Subcutaneous adipose tissue (tissue), 4 donors: ENCODE data around the gene CPA3. TPM values are rescaled to one million over a fixed set of nuclear protein-coding genes. Genes with fewer than 3 reads are reported as not detected.

Experiments
- total RNA-seq, 4 donors: library from RNA; depleted of rRNA; stranded (reverse); fragments of >200 nt; gene quantifications; one replicate each; pipeline ENCODE4 v1.1.0, GENCODE V29; 2016
- TF ChIP-seq, protein P1 (sequence below): fragments of 450-650 bp; IDR thresholded peaks from one replicate; pipeline ENCODE4 v1.5.1; 2016; ENCODE audit warnings: low read depth, mild to moderate bottlenecking, control low read depth, antibody characterized with exemption, moderate library complexity

CPA3 gene
- total RNA-seq, 4 donors from 2014 or later = 1.9 to 36.4 (median 15.4) TPM

DNA sequence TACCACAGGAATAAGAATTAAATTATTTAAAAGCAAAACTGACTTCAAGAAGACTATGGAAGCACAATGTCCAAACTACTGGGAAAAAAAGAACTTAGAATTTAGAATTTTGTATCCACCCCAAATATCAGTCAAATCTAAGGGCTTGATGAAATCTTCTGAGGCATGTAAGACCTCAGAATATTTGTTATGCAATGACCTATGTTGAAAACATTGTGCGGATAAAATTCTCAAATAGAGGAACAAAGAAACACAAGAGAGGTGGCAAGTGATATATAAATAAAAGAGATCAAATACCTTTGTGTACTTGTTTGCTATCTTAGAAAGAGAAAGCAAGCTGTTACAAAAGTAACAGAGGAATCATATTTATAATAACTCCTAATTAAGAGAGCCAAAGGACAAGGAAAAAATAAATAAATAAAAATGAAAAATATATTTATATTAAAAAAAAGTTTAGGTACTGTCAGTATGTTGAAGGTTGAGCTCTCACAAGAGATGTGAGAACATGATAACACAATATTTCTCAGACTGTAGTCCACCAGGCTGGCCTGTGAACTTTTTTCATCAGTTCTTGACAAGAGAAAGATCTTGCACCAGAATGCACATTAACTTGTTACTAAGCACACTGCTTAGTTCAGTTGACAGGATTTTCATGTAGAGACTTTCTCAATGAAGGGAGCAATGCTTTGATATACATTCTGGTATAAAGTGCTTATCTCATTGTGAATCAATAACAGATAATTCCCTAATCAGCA, 50.0 kb downstream of the CPA3 start:
- TF ChIP-seq, protein P1, sequence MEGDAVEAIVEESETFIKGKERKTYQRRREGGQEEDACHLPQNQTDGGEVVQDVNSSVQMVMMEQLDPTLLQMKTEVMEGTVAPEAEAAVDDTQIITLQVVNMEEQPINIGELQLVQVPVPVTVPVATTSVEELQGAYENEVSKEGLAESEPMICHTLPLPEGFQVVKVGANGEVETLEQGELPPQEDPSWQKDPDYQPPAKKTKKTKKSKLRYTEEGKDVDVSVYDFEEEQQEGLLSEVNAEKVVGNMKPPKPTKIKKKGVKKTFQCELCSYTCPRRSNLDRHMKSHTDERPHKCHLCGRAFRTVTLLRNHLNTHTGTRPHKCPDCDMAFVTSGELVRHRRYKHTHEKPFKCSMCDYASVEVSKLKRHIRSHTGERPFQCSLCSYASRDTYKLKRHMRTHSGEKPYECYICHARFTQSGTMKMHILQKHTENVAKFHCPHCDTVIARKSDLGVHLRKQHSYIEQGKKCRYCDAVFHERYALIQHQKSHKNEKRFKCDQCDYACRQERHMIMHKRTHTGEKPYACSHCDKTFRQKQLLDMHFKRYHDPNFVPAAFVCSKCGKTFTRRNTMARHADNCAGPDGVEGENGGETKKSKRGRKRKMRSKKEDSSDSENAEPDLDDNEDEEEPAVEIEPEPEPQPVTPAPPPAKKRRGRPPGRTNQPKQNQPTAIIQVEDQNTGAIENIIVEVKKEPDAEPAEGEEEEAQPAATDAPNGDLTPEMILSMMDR = no peak

DNA sequence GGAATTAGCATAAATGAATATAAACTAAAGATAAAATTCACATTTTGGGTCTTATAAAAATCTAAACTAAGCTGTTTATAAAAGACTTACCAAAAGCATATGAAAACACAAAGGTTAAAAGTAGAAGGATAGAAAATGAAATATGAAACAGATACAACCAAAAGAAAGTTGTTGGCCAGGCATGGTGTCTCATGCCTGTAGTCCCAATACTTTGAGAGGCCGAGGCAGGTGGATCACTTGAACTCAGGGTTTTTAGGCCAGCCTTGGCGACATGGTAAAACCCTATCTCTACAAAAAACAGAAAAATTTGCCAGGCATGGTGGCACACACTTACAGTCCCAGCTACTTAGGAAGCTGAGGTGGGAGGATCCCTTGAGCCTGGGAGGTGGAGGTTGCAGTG, 51.0 kb downstream of the CPA3 start:
- TF ChIP-seq, protein P1 = no peak

DNA sequence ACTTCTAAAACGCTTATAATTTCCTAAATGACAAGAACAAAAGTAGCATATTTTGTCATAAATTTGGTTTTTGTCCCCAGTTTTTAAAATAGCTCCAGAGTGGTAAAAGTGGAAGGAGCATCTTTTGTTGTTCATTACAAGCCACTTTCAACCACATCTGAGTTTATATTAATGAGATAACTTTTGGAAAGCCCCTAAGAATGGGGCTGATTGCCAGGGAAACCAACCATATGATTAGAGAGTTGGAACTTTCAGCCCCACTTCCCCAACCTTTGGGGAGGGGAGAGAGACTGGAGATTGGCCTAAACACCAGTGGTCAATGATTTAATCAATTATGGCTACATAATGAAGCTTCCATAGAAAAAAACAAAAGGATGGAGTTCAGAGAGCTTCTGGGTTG, 57.4 kb downstream of the CPA3 start:
- TF ChIP-seq, protein P1 = no peak

DNA sequence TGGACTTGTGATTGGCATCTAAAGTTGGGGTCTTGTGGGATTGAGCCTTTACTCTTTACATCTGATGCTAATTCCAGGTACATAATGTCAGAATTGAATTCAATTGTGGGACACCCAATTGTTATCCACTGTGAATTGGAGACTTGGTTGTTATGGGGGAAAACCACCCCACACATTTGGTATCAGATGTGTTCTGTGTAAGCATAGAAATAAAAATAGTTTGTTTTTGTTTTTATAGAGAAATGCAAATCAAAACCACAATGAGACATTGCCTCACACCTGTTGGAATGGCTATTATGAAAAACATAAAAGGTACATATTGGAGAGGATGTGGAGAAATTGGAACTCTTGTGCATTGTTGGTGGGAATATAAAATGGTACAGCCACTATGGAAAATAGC, 58.5 kb downstream of the CPA3 start:
- TF ChIP-seq, protein P1 = no peak

DNA sequence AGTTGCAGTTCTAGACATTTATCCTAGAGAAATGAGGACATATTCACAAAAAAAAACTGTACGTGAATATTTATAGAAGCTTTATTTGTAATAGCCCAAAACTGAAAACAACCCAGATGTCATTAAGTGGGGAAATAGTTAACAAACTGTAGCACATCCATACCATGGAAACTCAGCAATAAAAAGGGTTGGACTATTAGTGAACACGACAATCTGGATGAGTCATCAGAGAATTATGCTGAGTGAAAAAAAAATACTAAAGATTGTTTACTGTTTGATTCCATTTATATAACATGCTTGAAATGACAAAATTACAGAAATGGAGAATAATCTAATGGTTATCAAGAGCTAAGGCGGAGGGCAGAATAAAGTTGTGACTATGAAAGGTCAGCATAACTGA, 59.5 kb downstream of the CPA3 start:
- TF ChIP-seq, protein P1 = no peak

DNA sequence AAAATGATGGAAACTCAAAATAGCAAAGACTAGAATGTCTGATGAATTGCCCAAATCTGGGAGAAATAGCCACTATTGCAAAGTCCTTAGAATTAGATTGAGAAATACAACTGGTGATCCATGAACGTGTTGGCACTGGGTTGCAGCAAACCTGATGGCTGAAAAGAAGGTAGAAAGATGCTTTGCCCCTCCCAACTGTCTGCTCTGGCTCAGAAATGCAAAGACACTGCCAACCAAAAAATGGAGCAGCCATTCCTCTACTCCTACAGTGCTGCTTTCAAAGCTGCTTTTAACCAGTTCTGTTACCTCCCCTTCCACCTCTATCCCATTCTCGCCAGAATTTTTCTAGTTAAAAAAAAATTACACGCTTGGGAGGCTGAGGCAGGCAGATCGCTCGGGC, 60.7 kb downstream of the CPA3 start:
- TF ChIP-seq, protein P1 = no peak

DNA sequence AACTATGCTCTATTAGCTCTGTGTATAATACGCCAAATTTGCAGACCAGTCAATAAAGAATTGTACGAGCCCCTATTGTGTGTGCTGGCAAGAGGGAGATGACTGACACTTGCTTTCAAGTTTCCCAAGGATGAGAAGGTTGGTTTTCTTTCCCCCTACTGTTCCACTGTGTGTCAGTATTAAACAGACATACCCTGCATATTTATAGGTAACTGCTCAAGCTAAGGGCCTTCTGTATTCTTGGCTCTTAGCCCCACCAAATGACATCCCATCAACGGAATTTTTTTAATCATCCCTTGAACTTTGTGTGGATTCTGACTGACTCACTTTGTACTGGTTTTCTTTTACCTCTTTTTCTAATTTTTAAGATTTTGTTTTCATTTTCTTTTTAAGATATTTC, 65.7 kb downstream of the CPA3 start:
- TF ChIP-seq, protein P1 = no peak
